ENCODE measurements around the gene ZNF614. TPM values are rescaled to one million over a fixed set of nuclear protein-coding genes. Genes with fewer than 3 reads are reported as not detected.

The ZNF614 gene
- total and polyA plus RNA-seq, 2 of the 13 experiments (the other 11 are each of a cell fraction or from before 2014, with no cell fraction given): 13.0 to 22.8 TPM

- TF ChIP-seq ZNF280B (CRISPR knock-in tag; IDR thresholded peaks at IDR 0.05; ENCODE audit: borderline replicate concordance) (0 out of 2 replicates have a peak, but pooled peaks have one; percentile 28), ZNF44 (CRISPR knock-in tag; IDR thresholded peaks at IDR 0.05) (no peak), THRA (CRISPR knock-in tag; IDR thresholded peaks at IDR 0.05; ENCODE audit: borderline replicate concordance) (no peak), NFIB (CRISPR knock-in tag; IDR thresholded peaks at IDR 0.05; ENCODE audit: borderline replicate concordance) (no peak), ATF7-NPFF (CRISPR knock-in tag; IDR thresholded peaks at IDR 0.05; ENCODE audit: low read depth) (peak; percentile 54; the same call in 1 of the 2 replicates), FOSL2 (CRISPR knock-in tag; IDR thresholded peaks at IDR 0.05) (peak; percentile 10; the same call in 1 of the 2 replicates), NFYC (CRISPR knock-in tag; IDR thresholded peaks at IDR 0.05) (no peak; the same call in 1 of the 2 replicates), NONO (IDR thresholded peaks at IDR 0.05) (no peak), NONO (CRISPR knock-in tag; conservative IDR thresholded peaks at IDR 0.05) (peak; percentile 47; the same call in 1 of the 2 replicates), RNF219 (CRISPR knock-in tag; IDR thresholded peaks at IDR 0.05) (no peak), U2AF2 (IDR thresholded peaks at IDR 0.05; ENCODE audit: low read depth, low read length) (0 out of 2 replicates have a peak, but pooled peaks have one; percentile 33), IKZF4 (CRISPR knock-in tag; IDR thresholded peaks at IDR 0.05; ENCODE audit: borderline replicate concordance, low read depth, not compliant biosample characterization) (no peak), ZNF773 (CRISPR knock-in tag; IDR thresholded peaks at IDR 0.05; ENCODE audit: borderline replicate concordance) (no peak), SOX13 (IDR thresholded peaks at IDR 0.05) (no peak), SOX13 (CRISPR knock-in tag; conservative IDR thresholded peaks at IDR 0.05 in 1 of 2, IDR thresholded peaks at IDR 0.05 in 1 of 2) (no peak; a peak in 1 of 4 replicates), ZMAT3 (CRISPR knock-in tag; conservative IDR thresholded peaks at IDR 0.05) (no peak), ZNF616 (CRISPR knock-in tag; IDR thresholded peaks at IDR 0.05; ENCODE audit: low read depth) (no peak), HNF1B (CRISPR knock-in tag; IDR thresholded peaks at IDR 0.05) (no peak), ZIK1 (CRISPR knock-in tag; IDR thresholded peaks at IDR 0.05; ENCODE audit: borderline replicate concordance, low read depth) (0 out of 2 replicates have a peak, but pooled peaks have one; percentile 16), CREB1 (IDR thresholded peaks at IDR 0.05) (peak; percentile 77), CREB1 (CRISPR knock-in tag; IDR thresholded peaks at IDR 0.05) (peak; percentile 80)
These were observed 20.6 kb upstream of the ZNF614 start, which contains the start of gene ZNF432 (continued) for GRCh38 chr19:52048555-52049501.

Data from HepG2 (cell line).